Common myeloid progenitor, CD34-positive (primary cell): ENCODE data around the gene KLHL30.

Experiments used
- CTCF ChIA-PET: fragments of 350-600 bp; sonication (Branson Sonifier 250); formaldehyde crosslinking; loops from one replicate; lab custom pipeline; 2021; ENCODE audit warnings: antibody characterized with exemption; lab: Charles Lee
- POLR2A ChIA-PET: fragments of 350-600 bp; sonication (Branson Sonifier 250); formaldehyde crosslinking; loops from one replicate; lab custom pipeline; 2021; ENCODE audit warnings: antibody characterized with exemption; lab: Charles Lee
- DNase-seq, 3 donors: peaks; one replicate each; pipeline versions ENCODE4 v3.0.0 to v3.0.0-alpha.2; 2013
- H3K27ac ChIP-seq, 2 experiments: 1 replicate in 1 of 2; 2 replicates in 1 of 2; pipeline ENCODE4 v1.7.0; 2013; ENCODE audit warnings: inconsistent platforms in 2 of 2, low read length in 2 of 2, mild to moderate bottlenecking in 2 of 2, low read depth in 1 of 2, moderate library complexity in 1 of 2; ENCODE audit not compliant: severe bottlenecking in 2 of 2, insufficient read depth in 1 of 2, poor library complexity in 1 of 2
- H3K27me3 ChIP-seq, 5 experiments: replicated peaks in 2 of 5; 1 replicate in 3 of 5; 2 replicates in 2 of 5; pipeline versions ENCODE4 v1.6.1 to v1.7.0; 2013; ENCODE audit warnings: low read length in 4 of 5, mild to moderate bottlenecking in 2 of 5, moderate library complexity in 2 of 5, inconsistent platforms in 1 of 5; ENCODE audit not compliant: insufficient read depth in 5 of 5, control insufficient read depth in 4 of 5
- H3K36me3 ChIP-seq, 4 experiments: 1 replicate in 2 of 4; 2 replicates in 2 of 4; pipeline versions ENCODE4 v1.6.1 to v1.7.0; 2013; ENCODE audit warnings: low read length in 3 of 4, control low read depth in 1 of 4, mild to moderate bottlenecking in 1 of 4; ENCODE audit not compliant: control insufficient read depth in 4 of 4, insufficient read depth in 4 of 4
- H3K4me1 ChIP-seq, 4 experiments: 1 replicate in 3 of 4; 2 replicates in 1 of 4; pipeline versions ENCODE4 v1.6.1 to v1.7.1; 2013; ENCODE audit warnings: low read length in 3 of 4, mild to moderate bottlenecking in 3 of 4, control low read depth in 1 of 4, inconsistent platforms in 1 of 4, moderate library complexity in 1 of 4; ENCODE audit not compliant: control insufficient read depth in 4 of 4, insufficient read depth in 4 of 4; ENCODE audit errors: control extremely low read depth in 1 of 4
- H3K4me3 ChIP-seq, 7 experiments: 1 replicate in 4 of 7; 2 replicates in 3 of 7; pipeline versions ENCODE4 v1.5.1 to v1.7.0; 2013; ENCODE audit warnings: mild to moderate bottlenecking in 7 of 7, low read length in 6 of 7, moderate library complexity in 6 of 7, inconsistent platforms in 2 of 7, low read depth in 2 of 7, control low read depth in 1 of 7; ENCODE audit not compliant: insufficient read depth in 4 of 7, control insufficient read depth in 1 of 7; ENCODE audit errors: extremely low read depth in 1 of 7
- H3K9me3 ChIP-seq, 5 experiments: 1 replicate in 4 of 5; 2 replicates in 1 of 5; pipeline versions ENCODE4 v1.6.1 to v1.7.1; 2013; ENCODE audit warnings: low read length in 4 of 5, mild to moderate bottlenecking in 2 of 5, inconsistent platforms in 1 of 5, low read depth in 1 of 5, moderate library complexity in 1 of 5; ENCODE audit not compliant: control insufficient read depth in 4 of 5, insufficient read depth in 2 of 5; ENCODE audit errors: control extremely low read depth in 1 of 5
- WGBS: methylation state at CpG from one replicate; pipeline ENCODE4 v1.1.5; 2013; ENCODE audit not compliant: insufficient coverage; 5-methylcytosine and 5-hydroxymethylcytosine counted together

The KLHL30 gene

DNA sequence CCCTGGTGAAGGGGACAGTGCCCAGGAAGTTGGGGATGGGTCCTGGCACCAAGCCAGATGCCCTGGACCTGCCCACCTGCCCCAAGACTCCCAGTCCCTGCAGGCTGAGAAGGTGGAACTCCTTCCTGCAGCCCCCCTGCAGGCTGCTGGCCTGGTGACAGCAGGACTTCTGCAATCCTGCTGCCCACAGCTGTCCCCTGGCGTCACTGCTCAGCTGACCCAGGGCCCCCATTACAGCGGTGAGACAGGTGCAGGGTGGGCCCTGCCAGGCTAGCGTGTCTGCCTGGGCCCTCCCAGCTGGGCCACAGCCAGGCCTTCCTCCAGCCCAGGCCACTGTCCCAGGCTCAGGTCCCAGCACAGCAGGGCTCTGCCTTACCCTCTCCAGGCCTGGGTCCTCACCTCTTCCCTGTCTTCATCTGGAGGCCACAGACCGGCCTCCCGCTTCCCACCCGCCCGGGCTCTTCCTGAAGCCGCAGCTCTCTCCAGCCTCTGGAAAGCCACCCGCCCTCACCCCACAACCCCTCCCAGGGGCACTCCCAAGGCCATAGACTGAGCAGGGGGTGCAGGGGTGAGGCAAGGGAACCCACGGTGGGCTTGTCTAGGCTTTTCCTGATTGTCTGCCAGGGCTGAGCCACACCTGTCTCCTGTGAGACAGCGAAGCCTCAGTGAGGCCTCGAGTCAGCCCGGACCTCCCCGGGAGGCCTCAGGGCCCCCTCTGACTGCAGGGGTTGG is 11.5 kb downstream of the KLHL30 start:
- no peaks in the 10 kb centered on the region for H3K27me3 ChIP-seq
- ChIA-PET POLR2A (no interaction called here), CTCF (no interaction called here)
- no peak overlapping the region for H3K27ac ChIP-seq
- H3K4me1 ChIP-seq, result no peaks in the 10 kb centered on the region
- 85% methylated on average over 11 of the region's 14 CpGs for whole genome bisulfite sequencing
- no peaks in the 10 kb centered on the region for H3K36me3 ChIP-seq
- no peak for DNase-seq
- no peak overlapping the region for H3K4me3 ChIP-seq
- no peaks in the 10 kb centered on the region for H3K9me3 ChIP-seq

DNA sequence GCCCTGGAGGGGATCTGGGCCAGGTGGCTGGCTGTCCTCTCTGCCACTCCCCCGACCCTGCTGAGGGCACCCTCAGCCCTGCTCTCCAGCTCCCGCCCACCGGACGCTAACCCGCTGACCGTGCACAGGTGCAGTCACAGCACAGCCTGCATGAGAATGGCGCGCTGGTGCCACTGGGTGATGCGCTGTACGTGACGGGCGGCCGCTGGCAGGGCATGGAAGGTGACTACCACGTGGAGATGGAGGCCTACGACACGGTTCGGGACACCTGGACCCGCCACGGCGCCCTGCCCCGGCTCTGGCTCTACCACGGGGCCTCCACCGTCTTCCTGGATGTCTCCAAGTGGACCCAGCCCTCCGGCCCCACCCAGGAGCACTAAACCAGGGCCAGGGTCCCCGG is 12.2 kb downstream of the KLHL30 start:
- Histone ChIP-seq H3K27me3 (no peaks in the 10 kb centered on the region), H3K36me3 (no peaks in the 10 kb centered on the region), H3K4me3 (no peak overlapping the region), H3K27ac (no peak overlapping the region), H3K4me1 (no peaks in the 10 kb centered on the region), H3K9me3 (no peaks in the 10 kb centered on the region)
- CTCF ChIA-PET, result no interaction called here
- 97% methylated on average over 25 of the region's 25 CpGs for WGBS
- POLR2A ChIA-PET, result no interaction called here
- DNase-seq, result no peak

DNA sequence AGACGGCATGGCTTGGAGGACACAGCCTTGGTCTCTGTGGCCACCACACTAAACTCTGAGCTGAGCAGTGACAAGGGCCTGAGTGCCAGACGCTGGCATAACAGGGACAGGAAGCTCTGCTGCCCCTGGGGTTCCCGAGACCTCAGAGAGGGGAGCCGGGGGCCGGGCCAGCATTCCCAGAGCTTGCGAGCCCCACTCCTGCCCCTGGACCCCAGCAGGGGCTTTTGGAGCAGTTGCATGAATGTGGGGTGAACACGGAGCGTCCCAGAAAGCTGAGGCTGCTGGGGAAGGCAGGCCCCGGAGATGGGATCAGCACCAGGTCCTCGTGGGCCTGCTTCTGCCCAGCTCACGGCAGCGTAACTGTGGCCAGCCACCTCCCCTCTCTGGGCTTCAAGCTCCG is 12.7 kb downstream of the KLHL30 start:
- 94% methylated on average over 10 of the region's 13 CpGs for WGBS
- no peak for DNase-seq
- Histone ChIP-seq H3K27me3 (no peaks in the 10 kb centered on the region), H3K36me3 (no peaks in the 10 kb centered on the region), H3K4me3 (no peak overlapping the region), H3K9me3 (no peaks in the 10 kb centered on the region), H3K4me1 (no peaks in the 10 kb centered on the region), H3K27ac (no peak overlapping the region)
- CTCF ChIA-PET, result interaction anchor here (1.1 kb wide), 1 partner anchor 112 kb away, joined by 3 read pairs; no protein-coding TSS in a partner anchor
- POLR2A ChIA-PET, result no interaction called here

DNA sequence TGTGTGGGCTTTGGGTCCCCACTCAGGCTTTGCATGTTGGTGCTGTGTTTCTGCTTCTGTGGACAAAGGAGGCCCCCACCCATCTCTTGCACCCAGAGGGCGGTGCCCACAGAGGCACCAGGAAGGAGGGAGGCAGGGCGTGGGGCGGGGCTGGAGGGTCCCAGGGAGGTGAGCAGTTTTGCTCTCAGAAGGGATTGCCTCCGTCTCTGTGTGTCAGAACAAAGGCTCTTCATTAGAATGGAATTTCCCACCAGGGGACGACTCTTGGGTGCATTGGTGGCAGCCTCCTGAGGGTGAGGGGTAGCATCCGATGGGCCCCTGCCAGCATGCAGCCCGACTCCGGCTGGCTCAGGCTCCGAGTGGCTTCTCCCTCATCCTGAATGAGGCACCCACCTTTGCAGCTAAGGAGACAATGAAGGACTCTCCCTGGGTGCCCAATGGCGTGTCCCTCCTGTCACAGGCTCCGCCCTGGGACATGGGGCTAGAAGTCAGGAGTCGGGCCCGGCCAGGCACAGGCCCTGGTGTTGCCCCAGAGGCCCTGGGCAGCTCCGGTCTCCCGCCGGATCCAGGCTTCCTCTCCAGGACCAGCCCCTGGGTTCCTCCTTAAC is 13.3 kb downstream of the KLHL30 start:
- no peak for DNase-seq
- no peaks in the 10 kb centered on the region for H3K27me3 ChIP-seq
- H3K9me3 ChIP-seq, result no peaks in the 10 kb centered on the region
- no peak overlapping the region for H3K27ac ChIP-seq
- WGBS, result 94% methylated on average over 16 of the region's 16 CpGs
- ChIA-PET POLR2A (no interaction called here), CTCF (interaction anchor here (1.1 kb wide), 1 partner anchor 111 kb away, joined by 3 read pairs; no protein-coding TSS in a partner anchor)
- H3K36me3 ChIP-seq, result no peaks in the 10 kb centered on the region
- no peaks in the 10 kb centered on the region for H3K4me1 ChIP-seq
- no peak overlapping the region for H3K4me3 ChIP-seq

DNA sequence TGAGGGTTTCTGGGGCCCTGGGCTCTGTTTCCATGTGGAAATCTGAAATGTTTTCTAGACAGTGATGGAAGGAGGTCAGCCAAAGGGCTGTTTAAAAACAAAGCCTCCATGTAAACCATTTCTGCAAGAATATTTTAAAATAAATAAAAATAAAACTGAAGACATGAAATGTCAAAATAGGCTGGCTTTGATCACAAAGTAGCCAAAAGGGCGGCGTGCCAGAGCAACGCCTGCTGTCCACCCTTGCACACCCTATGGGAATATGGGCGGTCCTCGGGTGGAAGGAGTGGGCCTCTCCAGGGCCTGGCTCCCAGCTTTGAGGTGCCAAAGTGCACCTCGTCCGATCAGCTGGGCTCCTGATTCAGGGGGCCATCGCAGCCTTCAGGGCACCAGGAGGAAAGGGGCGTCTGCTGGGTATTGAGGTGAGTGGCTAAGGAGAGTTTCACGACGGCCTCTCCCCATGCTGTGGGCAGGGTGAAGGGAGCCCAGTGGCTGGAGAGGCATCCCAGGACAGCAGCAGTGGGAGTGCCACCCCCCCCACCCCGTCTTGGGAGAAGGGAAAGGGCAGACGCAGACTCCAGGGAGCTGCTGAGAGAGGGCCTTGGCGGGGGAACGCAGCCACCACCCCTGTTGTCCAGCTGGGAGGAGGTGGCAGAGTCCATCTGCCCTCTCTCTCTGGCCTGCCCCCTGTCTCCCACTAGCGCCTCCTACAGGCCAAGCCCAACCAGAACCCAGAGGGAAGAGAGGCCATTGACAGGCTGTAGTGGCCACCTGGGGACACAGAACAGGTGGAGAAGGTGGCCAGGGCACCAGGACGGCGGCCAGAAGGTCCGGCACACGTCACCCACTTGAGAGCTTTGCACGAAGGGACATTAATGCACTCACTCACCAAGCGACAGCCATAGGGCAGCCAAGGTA is 14.6 kb downstream of the KLHL30 start:
- Histone ChIP-seq H3K9me3 (no peaks in the 10 kb centered on the region), H3K4me1 (no peaks in the 10 kb centered on the region), H3K27me3 (peaks cover 0 to 2% (median 0%) of the 10 kb centered on the region in 5 experiments), H3K27ac (no peak overlapping the region), H3K36me3 (no peaks in the 10 kb centered on the region), H3K4me3 (no peak overlapping the region)
- CTCF ChIA-PET, result no interaction called here
- 87% methylated on average over 17 of the region's 22 CpGs for WGBS
- POLR2A ChIA-PET, result no interaction called here
- DNase-seq, result no peak

GRCh38 chr2:238154570-238154969 is 16.1 kb downstream of the KLHL30 start:
- peaks cover 0 to 11% (median 4%) of the 10 kb centered on the region in 5 experiments for H3K27me3 ChIP-seq
- no peak overlapping the region for H3K4me3 ChIP-seq
- no peaks in the 10 kb centered on the region for H3K36me3 ChIP-seq
- ChIA-PET POLR2A (no interaction called here), CTCF (interaction anchor here (1.2 to 2.0 kb wide), 2 partner anchors 12 to 15 kb away, joined by 4 to 7 read pairs; no protein-coding TSS in a partner anchor)
- no peaks in the 10 kb centered on the region for H3K9me3 ChIP-seq
- H3K4me1 ChIP-seq, result peaks cover 2 to 7% (median 6%) of the 10 kb centered on the region in 4 experiments
- WGBS, result 100% methylated on average over 6 of the region's 10 CpGs
- DNase-seq, result no peak
- H3K27ac ChIP-seq, result no peak overlapping the region
